ENCODE data around the gene PCDHGB3.
A peak's percentile ranks its signal among the peaks of the same experiment; 100 is the strongest.
"Not testable (repeated sequence)": the region's sequence is repeated elsewhere in the genome, so short reads cannot be mapped to it uniquely, and the experiment has no call there.

Gene PCDHGB3

GRCh38 chr5:141369994-141370848 is at the start of gene PCDHGB3:
Gene PCDHGB3 (plus strand): TSS chr5:141370242. CDS start chr5:141370395, 153 bp downstream.
- peak within 1 kb of the TSS; percentile 53 for H3K4me3 ChIP-seq (ENCODE audit: low read depth, low read length)

DNA sequence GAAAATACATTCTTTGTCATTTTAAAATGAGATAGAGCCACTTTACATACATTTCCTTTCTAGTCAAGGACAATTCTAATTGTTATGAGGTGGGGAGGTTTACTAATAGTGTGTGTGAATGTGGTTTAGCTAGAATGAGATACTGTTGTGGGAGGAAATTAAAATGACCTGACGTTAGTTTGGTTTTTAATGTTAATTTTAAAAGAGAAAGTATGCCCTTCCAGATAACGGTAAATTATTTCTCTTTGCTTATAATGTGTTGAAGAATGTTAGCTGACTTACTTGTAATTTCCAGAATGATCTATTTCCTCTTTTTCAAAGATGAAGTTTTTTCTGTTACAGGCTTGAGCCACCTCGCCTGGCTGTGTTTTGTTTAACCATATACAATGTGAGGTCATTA is 47.8 kb upstream of the PCDHGB3 start:
- no peak overlapping the region for H3K4me3 ChIP-seq (ENCODE audit: low read depth, low read length)
- TF ChIP-seq CTCF (IDR thresholded peaks at IDR 0.05; ENCODE audit: low read depth, low read length), result no peak

More at GRCh38 chr5:141369994-141370848, at the start of gene PCDHGB3:
- peak; percentile 53 for TF ChIP-seq CTCF (IDR thresholded peaks at IDR 0.05; ENCODE audit: low read depth, low read length)

DNA sequence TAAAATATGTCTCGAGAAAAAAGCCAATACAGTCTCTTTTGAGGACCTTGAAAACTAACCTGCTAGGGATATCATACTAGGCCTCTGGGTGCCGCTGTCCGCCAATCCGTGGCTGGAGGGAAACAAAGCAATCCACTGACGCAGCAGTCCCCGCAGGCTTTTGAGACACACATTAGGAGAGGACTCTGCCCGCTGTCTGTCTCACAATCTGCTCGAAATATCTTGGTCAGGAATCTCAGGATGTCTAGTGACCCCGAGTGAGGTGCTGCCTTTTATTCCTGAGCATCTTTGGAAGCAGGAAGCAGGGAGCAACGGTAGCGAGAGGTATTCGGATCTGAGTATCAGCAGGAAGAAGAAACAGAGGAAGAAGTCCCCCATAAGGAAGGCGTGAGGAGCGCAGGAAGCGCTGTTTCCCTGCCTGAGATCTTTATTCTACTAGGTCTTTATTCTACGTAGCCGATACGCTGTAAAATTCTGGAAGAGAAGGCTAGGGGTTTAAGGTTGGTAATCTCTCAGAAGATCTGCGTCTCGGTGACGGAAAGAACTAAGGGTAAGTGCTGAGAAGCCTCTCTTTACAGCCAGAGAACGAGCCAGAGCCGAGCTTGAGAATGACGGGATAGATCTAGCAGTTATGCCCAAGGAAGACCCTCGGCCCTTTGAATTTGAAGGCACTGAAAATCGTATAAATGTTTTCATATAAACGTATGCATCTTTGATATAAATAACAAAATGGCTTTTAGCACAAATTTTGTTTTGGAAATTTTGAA is 43.8 kb upstream of the PCDHGB3 start:
- peak overlapping the region; percentile 62 for H3K4me3 ChIP-seq (ENCODE audit: low read depth, low read length)
- peak; percentile 92 for TF ChIP-seq CTCF (IDR thresholded peaks at IDR 0.05; ENCODE audit: low read depth, low read length)

DNA sequence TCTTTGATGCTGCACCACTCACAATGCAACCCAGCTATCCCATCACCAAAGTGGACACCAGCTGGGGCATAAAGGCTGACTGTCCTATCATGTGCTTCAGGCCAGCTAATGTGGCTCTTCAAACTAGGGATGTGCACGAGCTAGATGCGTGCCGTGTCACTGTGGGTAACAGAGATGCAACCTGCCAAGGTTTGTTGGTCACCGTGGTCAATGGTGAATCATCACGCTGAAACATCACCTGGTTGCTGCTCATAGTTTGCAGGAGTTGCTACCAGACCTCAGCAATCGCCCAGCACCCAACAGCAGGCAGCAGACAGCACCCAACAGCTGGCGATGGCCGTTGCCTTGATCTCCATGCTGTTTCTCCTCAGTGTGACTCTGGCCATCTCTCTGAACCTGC is 41.8 kb upstream of the PCDHGB3 start:
- no peak overlapping the region for H3K4me3 ChIP-seq (ENCODE audit: low read depth, low read length)
- no peak for TF ChIP-seq CTCF (IDR thresholded peaks at IDR 0.05; ENCODE audit: low read depth, low read length)

GRCh38 chr5:141330299-141331080 is 39.6 kb upstream of the PCDHGB3 start, which contains the start of gene PCDHGA1:
Gene PCDHGA1 (plus strand): TSS chr5:141330514.
- H3K4me3 ChIP-seq (ENCODE audit: low read depth, low read length), result peak within 1 kb of the TSS; percentile 63
- peak; percentile 68 for TF ChIP-seq CTCF (IDR thresholded peaks at IDR 0.05; ENCODE audit: low read depth, low read length)

- H3K4me3 ChIP-seq (ENCODE audit: low read depth, low read length), result not testable (repeated sequence)
These were observed 37.5 kb upstream of the PCDHGB3 start for GRCh38 chr5:141332571-141332970.

- peak within 1 kb of the TSS; percentile 59 for H3K4me3 ChIP-seq (ENCODE audit: low read depth, low read length)
- TF ChIP-seq CTCF (IDR thresholded peaks at IDR 0.05; ENCODE audit: low read depth, low read length), result peak; percentile 53
These were observed 31.3 kb upstream of the PCDHGB3 start, which contains the start of gene PCDHGA2 for GRCh38 chr5:141338538-141339306. Gene PCDHGA2 (plus strand): TSS chr5:141338760.

- not testable (repeated sequence) for H3K4me3 ChIP-seq (ENCODE audit: low read depth, low read length)
These were observed 29.2 kb upstream of the PCDHGB3 start for GRCh38 chr5:141340781-141341354.
